Measurements from ENCODE around the gene SCN2B. TPM values are rescaled to one million over a fixed set of nuclear protein-coding genes. Genes with fewer than 3 reads are reported as not detected.

The SCN2B gene
- total RNA-seq, 2 experiments from 2014 or later, result not detected

GRCh38 chr11:118129471-118130172 lies 46.8 kb downstream of the SCN2B start:
- no peak for ATAC-seq (ENCODE audit: poor library complexity)
- Mint-ChIP-seq H3K27me3 (peaks cover 15% of the 10 kb centered on the region), H3K9me3 (no peaks in the 10 kb centered on the region), H3K4me1 (ENCODE audit: low read depth) (no peaks in the 10 kb centered on the region), H3K36me3 (ENCODE audit: low read depth) (no peaks in the 10 kb centered on the region), H3K4me3 (no peak overlapping the region), H3K27ac (no peak overlapping the region)
- H3K4me3 ChIP-seq (ENCODE audit: low read length), result no peak overlapping the region
- H3K27me3 ChIP-seq (ENCODE audit: control insufficient read depth in 1 of 2, insufficient read depth in 2 of 2, low read length in 2 of 2), result no peaks in the 10 kb centered on the region
- H3K9me3 ChIP-seq (ENCODE audit: control insufficient read depth in 1 of 2, insufficient read depth in 1 of 2, low read length in 2 of 2), result no peaks in the 10 kb centered on the region
- ChIA-PET CTCF (no interaction called here), POLR2A (no interaction called here)
- no peak overlapping the region for H3K27ac ChIP-seq (ENCODE audit: low read depth in 1 of 2, low read length in 2 of 2)
- no peak for DNase-seq
- no peaks in the 10 kb centered on the region for H3K4me1 ChIP-seq (ENCODE audit: insufficient read depth, low read length)
- intact Hi-C loops (cut with DNase I, micrococcal nuclease), result no loop called here
- H3K36me3 ChIP-seq (ENCODE audit: insufficient read depth, low read length), result no peaks in the 10 kb centered on the region
- no peak for TF ChIP-seq CTCF (IDR thresholded peaks at IDR 0.05)

- CTCF ChIA-PET, result no interaction called here
- Histone ChIP-seq H3K4me3 (ENCODE audit: low read length) (no peak overlapping the region), H3K4me1 (ENCODE audit: insufficient read depth, low read length) (no peaks in the 10 kb centered on the region), H3K27me3 (ENCODE audit: control insufficient read depth in 1 of 2, insufficient read depth in 2 of 2, low read length in 2 of 2) (no peaks in the 10 kb centered on the region), H3K9me3 (ENCODE audit: control insufficient read depth in 1 of 2, insufficient read depth in 1 of 2, low read length in 2 of 2) (no peaks in the 10 kb centered on the region), H3K36me3 (ENCODE audit: insufficient read depth, low read length) (no peaks in the 10 kb centered on the region), H3K27ac (ENCODE audit: low read depth in 1 of 2, low read length in 2 of 2) (no peak overlapping the region)
- DNase-seq (no peak), ATAC-seq (ENCODE audit: poor library complexity) (no peak)
- intact Hi-C loops (cut with DNase I, micrococcal nuclease), result no loop called here
- TF ChIP-seq CTCF (IDR thresholded peaks at IDR 0.05), result no peak
- peaks cover 8% of the 10 kb centered on the region for H3K27me3 Mint-ChIP-seq
- no peaks in the 10 kb centered on the region for H3K9me3 Mint-ChIP-seq
- no peaks in the 10 kb centered on the region for H3K4me1 Mint-ChIP-seq (ENCODE audit: low read depth)
- POLR2A ChIA-PET, result no interaction called here
- no peaks in the 10 kb centered on the region for H3K36me3 Mint-ChIP-seq (ENCODE audit: low read depth)
- H3K4me3 Mint-ChIP-seq, result no peak overlapping the region
- no peak overlapping the region for H3K27ac Mint-ChIP-seq
Measured at GRCh38 chr11:118128721-118129470, 47.5 kb downstream of the SCN2B start.

GRCh38 chr11:118128310-118128709 lies 48.1 kb downstream of the SCN2B start:
- DNase-seq (no peak), ATAC-seq (ENCODE audit: poor library complexity) (no peak)
- Mint-ChIP-seq H3K36me3 (ENCODE audit: low read depth) (no peaks in the 10 kb centered on the region), H3K4me1 (ENCODE audit: low read depth) (no peaks in the 10 kb centered on the region), H3K27me3 (peaks cover 8% of the 10 kb centered on the region), H3K4me3 (no peak overlapping the region), H3K9me3 (no peaks in the 10 kb centered on the region), H3K27ac (no peak overlapping the region)
- Histone ChIP-seq H3K36me3 (ENCODE audit: insufficient read depth, low read length) (no peaks in the 10 kb centered on the region), H3K27me3 (ENCODE audit: control insufficient read depth in 1 of 2, insufficient read depth in 2 of 2, low read length in 2 of 2) (no peaks in the 10 kb centered on the region), H3K4me1 (ENCODE audit: insufficient read depth, low read length) (no peaks in the 10 kb centered on the region), H3K9me3 (ENCODE audit: control insufficient read depth in 1 of 2, insufficient read depth in 1 of 2, low read length in 2 of 2) (no peaks in the 10 kb centered on the region), H3K4me3 (ENCODE audit: low read length) (no peak overlapping the region), H3K27ac (ENCODE audit: low read depth in 1 of 2, low read length in 2 of 2) (no peak overlapping the region)
- POLR2A ChIA-PET, result no interaction called here
- intact Hi-C loops (cut with DNase I, micrococcal nuclease), result no loop called here
- TF ChIP-seq CTCF (IDR thresholded peaks at IDR 0.05), result no peak
- CTCF ChIA-PET, result no interaction called here
